Glutamatergic neuron (in vitro differentiated cells): ENCODE data around the gene GC. TPM values are rescaled to one million over a fixed set of nuclear protein-coding genes. Genes with fewer than 3 reads are reported as not detected.
"Not testable (repeated sequence)": the region's sequence is repeated elsewhere in the genome, so short reads cannot be mapped to it uniquely, and the experiment has no call there.

Experiments used
- DNase-seq: peaks from one replicate; pipeline ENCODE4 v3.0.0; 2022
- H3K27ac Mint-ChIP-seq: one replicate; pipeline ENCODE4 v1.8.0; 2020; ENCODE audit warnings: mild to moderate bottlenecking, mixed read lengths, inconsistent platforms; ENCODE audit not compliant: unreplicated experiment
- H3K27me3 Mint-ChIP-seq: one replicate; pipeline ENCODE4 v1.8.0; 2020; ENCODE audit warnings: mild to moderate bottlenecking, moderate library complexity, mixed read lengths, inconsistent platforms; ENCODE audit not compliant: unreplicated experiment
- H3K36me3 Mint-ChIP-seq: one replicate; pipeline ENCODE4 v1.8.0; 2020; ENCODE audit warnings: mild to moderate bottlenecking, mixed read lengths, inconsistent platforms; ENCODE audit not compliant: unreplicated experiment
- H3K4me1 Mint-ChIP-seq: one replicate; pipeline ENCODE4 v1.8.0; 2020; ENCODE audit warnings: mild to moderate bottlenecking, low read depth, mixed read lengths, inconsistent platforms; ENCODE audit not compliant: unreplicated experiment
- H3K4me3 Mint-ChIP-seq: one replicate; pipeline ENCODE4 v1.8.0; 2020; ENCODE audit warnings: mild to moderate bottlenecking, mixed read lengths, inconsistent platforms; ENCODE audit not compliant: unreplicated experiment
- H3K9me3 Mint-ChIP-seq: one replicate; pipeline ENCODE4 v1.8.0; 2020; ENCODE audit warnings: mild to moderate bottlenecking, moderate library complexity, mixed read lengths, inconsistent platforms; ENCODE audit not compliant: unreplicated experiment
- CTCF ChIP-seq: fragments of 200-600 bp; sonication (generic); IDR thresholded peaks from one replicate; pipeline ENCODE4 v1.5.0; 2021; ENCODE audit not compliant: partially characterized antibody, unreplicated experiment
- total RNA-seq: library from RNA; stranded (reverse); fragmentation: NEBNext Ultra II Directional; extraction: Animal tissue kit (Norgen Biotek cat#: 25700); gene quantifications from one replicate; pipeline ENCODE4 v1.2.1, GENCODE V29; 2021; ENCODE audit not compliant: unreplicated experiment

The GC gene
- total RNA-seq, 1 donor from 2014 or later: not detected

GRCh38 chr4:71827826-71828225 is 43.9 kb upstream of the GC start:
- no peak for DNase-seq
- Mint-ChIP-seq H3K27ac (no peak overlapping the region), H3K4me1 (no peaks in the 10 kb centered on the region), H3K4me3 (no peak overlapping the region), H3K9me3 (no peaks in the 10 kb centered on the region), H3K27me3 (no peaks in the 10 kb centered on the region), H3K36me3 (no peaks in the 10 kb centered on the region)
- no peak for TF ChIP-seq CTCF

DNA sequence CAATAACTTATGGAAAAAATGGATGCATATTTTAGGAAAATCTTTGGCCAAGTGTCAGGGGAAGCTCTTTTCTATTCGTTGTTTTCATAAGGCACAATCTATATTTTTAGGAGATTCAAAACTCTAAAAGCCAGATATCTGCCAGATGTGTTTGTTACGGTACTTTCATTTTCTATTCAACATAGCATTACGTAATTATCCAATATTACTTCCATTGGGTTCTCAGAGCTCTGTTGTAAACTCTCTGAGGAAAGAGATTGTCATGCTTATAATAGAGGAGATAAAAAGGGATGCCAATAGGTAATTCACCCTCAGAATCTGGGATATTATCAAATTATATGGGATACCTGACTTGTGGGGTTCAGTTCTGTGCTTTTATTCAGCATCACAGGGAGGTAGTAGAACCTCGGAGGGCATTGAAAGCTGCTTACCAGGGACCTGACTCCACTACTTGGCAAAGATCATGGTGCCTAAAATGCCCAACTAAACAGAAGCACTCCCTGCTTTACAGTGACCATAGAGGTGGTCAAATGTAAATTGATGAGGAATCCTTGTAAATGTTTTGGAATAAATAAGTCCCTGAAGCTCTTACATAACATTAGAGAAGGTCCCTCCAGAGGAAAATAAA is 32.9 kb upstream of the GC start:
- Mint-ChIP-seq H3K36me3 (no peaks in the 10 kb centered on the region), H3K4me3 (no peak overlapping the region), H3K27me3 (peaks cover 2% of the 10 kb centered on the region), H3K4me1 (no peaks in the 10 kb centered on the region), H3K9me3 (no peaks in the 10 kb centered on the region), H3K27ac (no peak overlapping the region)
- no peak for DNase-seq
- TF ChIP-seq CTCF: no peak

DNA sequence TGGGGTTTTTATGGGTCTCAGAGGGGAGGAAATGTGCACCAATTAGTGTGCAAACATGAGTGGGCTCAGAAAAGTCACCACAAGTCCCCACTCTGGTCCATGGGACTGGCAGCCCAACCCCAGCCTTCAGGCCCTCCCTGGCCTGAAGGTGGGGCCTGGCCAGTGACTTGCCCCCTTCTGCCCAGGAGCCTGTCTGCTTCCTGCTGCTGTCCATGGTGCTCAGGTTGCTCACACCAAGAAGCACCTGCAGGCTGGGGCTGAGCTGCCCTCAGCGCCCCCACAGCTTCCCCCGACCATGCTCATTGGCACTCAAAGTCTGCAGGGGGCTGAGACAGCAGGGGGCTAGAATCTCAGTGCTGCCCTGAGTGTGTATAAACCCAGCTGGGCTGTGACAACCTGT is 30.6 kb upstream of the GC start:
- no peak for TF ChIP-seq CTCF
- H3K36me3 Mint-ChIP-seq: no peaks in the 10 kb centered on the region
- DNase-seq: no peak
- H3K27ac Mint-ChIP-seq: no peak overlapping the region
- H3K4me3 Mint-ChIP-seq: no peak overlapping the region
- H3K4me1 Mint-ChIP-seq: no peaks in the 10 kb centered on the region
- peaks cover 2% of the 10 kb centered on the region for H3K27me3 Mint-ChIP-seq
- H3K9me3 Mint-ChIP-seq: no peaks in the 10 kb centered on the region

- H3K9me3 Mint-ChIP-seq, H3K4me3 Mint-ChIP-seq, DNase-seq, H3K27ac Mint-ChIP-seq, H3K27me3 Mint-ChIP-seq, H3K4me1 Mint-ChIP-seq, H3K36me3 Mint-ChIP-seq: not testable (repeated sequence)
These were observed 25.9 kb upstream of the GC start for GRCh38 chr4:71809805-71810204.

DNA sequence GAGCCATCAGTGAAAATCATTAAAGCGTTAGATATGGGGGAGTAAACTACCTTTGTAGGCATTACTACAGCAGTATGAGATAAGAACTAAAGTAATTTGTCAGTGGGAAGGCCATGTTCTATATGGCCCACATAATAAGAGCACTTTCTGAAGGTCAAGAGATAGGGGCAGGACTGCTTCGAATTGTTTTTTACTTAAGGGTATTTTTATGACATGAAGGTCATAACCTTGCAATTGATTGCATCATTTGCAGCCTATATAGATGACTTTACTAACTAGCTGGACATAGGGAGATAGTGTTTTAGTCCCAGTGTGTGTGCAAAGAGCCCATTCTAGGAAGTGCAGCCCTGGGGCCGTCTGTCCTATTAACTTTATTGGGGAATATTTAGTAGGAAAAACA is 23.6 kb upstream of the GC start:
- no peak for TF ChIP-seq CTCF
- no peaks in the 10 kb centered on the region for H3K9me3 Mint-ChIP-seq
- H3K4me1 Mint-ChIP-seq: no peaks in the 10 kb centered on the region
- no peaks in the 10 kb centered on the region for H3K27me3 Mint-ChIP-seq
- no peak overlapping the region for H3K27ac Mint-ChIP-seq
- peaks cover 9% of the 10 kb centered on the region for H3K36me3 Mint-ChIP-seq
- no peak for DNase-seq
- H3K4me3 Mint-ChIP-seq: no peak overlapping the region

DNA sequence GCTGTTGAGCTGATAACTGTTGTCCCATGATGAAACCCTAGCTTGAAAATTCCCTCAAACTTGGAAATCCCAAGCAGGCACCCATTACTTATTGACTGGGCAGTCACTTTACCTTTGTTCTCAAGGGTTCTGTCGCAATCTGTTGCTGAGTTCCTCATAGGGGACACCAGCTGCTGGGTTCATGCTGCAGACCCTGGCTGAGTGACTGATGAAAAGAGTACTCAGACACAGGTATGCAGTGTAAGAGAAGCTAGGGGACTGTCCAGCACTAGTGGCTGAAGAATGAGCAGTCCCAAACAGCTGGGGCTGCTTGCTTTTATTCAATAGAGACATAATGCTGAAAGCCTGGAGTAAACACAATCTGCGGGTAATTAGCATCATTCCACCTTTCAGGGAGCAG is 21.4 kb upstream of the GC start:
- not testable (repeated sequence) for H3K4me3 Mint-ChIP-seq, H3K4me1 Mint-ChIP-seq, H3K27me3 Mint-ChIP-seq, H3K36me3 Mint-ChIP-seq, H3K27ac Mint-ChIP-seq, DNase-seq, H3K9me3 Mint-ChIP-seq

DNA sequence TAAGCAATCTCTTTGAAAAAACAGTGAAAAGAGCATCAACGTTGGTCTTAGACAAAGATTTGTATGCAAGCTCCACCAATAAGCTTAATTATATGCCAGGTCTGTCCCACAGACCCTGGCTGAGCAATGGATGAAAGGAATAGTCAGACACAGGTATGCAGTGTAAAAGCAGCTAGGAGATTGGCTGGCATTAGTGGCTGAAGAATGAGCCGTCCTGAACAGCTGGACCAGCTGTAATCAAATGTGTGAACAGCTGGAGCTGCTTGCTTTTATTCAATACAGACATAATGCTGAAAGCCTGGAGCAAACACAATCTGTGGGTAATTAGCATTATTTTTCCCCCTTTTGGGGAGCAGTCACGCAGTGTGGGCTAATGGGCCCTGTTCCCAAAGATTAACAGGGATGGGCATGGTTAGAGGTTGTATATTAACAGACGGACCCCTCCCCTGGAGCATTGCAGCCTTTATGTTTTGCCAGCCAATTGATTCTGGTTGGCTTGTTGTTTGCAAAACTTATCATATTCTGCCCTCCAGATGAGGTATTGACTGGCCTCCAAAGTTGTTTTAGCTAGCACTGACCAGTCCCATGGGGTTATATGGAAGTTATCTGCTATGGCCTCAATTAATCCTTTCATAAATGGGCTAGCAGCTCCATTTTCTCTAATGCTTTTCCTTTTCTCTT is 20.3 kb upstream of the GC start:
- H3K9me3 Mint-ChIP-seq, H3K36me3 Mint-ChIP-seq, H3K27ac Mint-ChIP-seq, H3K4me3 Mint-ChIP-seq, H3K4me1 Mint-ChIP-seq, DNase-seq, H3K27me3 Mint-ChIP-seq: not testable (repeated sequence)
